Measurements from ENCODE around the gene PDILT.

Gene PDILT

DNA sequence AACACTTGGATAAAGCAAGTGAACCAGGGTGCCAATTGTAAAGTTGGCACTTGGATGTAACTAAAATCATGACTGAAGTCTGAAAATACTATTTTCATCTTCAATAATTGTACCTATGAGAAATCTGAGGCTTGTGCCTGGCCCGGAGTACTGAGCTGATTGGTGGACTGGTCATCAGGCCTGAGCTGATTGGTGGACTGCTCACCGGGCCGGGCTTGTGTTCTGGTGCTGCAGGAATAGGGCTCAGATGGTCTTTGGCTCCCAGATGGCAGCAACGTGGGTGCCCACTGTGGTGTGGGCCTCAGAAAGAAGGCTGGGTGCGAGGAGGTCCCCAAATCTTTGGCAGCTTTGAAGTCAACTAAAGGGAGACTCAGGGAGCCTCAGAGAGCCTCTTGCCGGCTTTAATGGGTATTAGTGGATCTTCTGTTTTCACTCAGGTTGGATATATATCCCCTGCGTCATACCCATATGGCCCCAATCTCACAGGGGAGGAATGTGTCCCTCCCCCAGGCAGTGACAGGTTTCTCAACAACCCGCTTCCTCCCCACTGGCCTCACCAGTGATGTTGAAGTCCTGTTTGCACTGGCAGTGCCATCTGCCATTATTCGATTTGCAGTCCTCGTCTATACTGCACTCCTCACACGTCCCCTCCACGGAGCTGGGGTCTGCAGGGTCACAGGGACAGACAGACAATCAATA lies 56.7 kb downstream of the PDILT start:
- Histone ChIP-seq H3K27me3 (ENCODE audit: control insufficient read depth, insufficient read depth, low read length, poor library complexity, severe bottlenecking) (no peaks in the 10 kb centered on the region), H3K27ac (ENCODE audit: insufficient read depth, low read depth, low read length, poor library complexity, severe bottlenecking) (no peak overlapping the region), H3K9me3 (ENCODE audit: control insufficient read depth, low read length) (no peaks in the 10 kb centered on the region), H3K36me3 (ENCODE audit: control insufficient read depth, insufficient read depth, low read length) (no peaks in the 10 kb centered on the region), H3K4me1 (ENCODE audit: control insufficient read depth, insufficient read depth, low read length) (no peaks in the 10 kb centered on the region), H3K4me3 (ENCODE audit: insufficient read depth, low read depth, low read length) (no peak overlapping the region)
- WGBS, 2 experiments: 89 to 90% methylated on average over 12 of the region's 12 CpGs

DNA sequence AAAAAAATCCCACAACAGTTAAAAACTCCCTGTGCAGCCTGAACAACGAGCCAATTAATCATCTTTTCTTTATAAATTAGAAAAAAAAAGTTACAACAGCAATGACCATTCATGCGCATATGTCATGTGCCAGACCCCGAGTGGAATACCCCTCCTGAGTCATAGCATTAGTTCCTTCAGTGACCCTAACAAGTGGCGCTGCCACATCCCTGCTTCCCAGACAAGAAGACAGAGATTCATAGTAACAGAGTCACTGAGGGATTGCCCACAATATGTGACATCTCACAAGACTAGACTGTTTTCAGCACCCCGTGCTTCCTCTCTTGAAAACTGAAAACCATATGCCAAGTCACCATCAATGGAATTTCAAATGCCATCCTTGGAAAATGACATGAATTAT lies 59.9 kb downstream of the PDILT start:
- Histone ChIP-seq H3K27ac (ENCODE audit: insufficient read depth, low read depth, low read length, poor library complexity, severe bottlenecking) (no peak overlapping the region), H3K36me3 (ENCODE audit: control insufficient read depth, insufficient read depth, low read length) (no peaks in the 10 kb centered on the region), H3K27me3 (ENCODE audit: control insufficient read depth, insufficient read depth, low read length, poor library complexity, severe bottlenecking) (no peaks in the 10 kb centered on the region), H3K4me3 (ENCODE audit: insufficient read depth, low read depth, low read length) (no peak overlapping the region), H3K9me3 (ENCODE audit: control insufficient read depth, low read length) (no peaks in the 10 kb centered on the region), H3K4me1 (ENCODE audit: control insufficient read depth, insufficient read depth, low read length) (no peaks in the 10 kb centered on the region)
- WGBS, 2 experiments: 95 to 96% methylated on average over 5 of the region's 5 CpGs

DNA sequence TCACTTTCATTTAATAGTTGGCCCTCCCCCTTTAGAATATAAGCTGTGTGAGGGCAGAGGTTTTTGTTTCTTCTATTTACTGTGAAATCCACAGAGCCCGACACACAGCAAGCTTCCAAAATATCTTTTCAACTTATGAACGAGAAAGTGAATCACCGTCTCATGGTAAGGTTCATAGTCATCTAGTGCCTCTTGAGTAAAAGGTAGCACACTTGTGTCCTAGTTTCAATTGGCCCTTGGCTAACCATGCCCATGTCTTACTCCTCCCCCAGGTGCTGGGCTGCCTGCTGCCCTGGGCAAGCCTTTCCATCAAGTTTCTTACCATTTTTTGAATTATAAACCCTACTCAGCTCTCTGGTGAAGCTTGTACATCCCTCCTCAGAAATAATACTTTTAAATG lies 64.8 kb downstream of the PDILT start:
- Histone ChIP-seq H3K27ac (ENCODE audit: insufficient read depth, low read depth, low read length, poor library complexity, severe bottlenecking) (no peak overlapping the region), H3K36me3 (ENCODE audit: control insufficient read depth, insufficient read depth, low read length) (no peaks in the 10 kb centered on the region), H3K27me3 (ENCODE audit: control insufficient read depth, insufficient read depth, low read length, poor library complexity, severe bottlenecking) (no peaks in the 10 kb centered on the region), H3K9me3 (ENCODE audit: control insufficient read depth, low read length) (no peaks in the 10 kb centered on the region), H3K4me1 (ENCODE audit: control insufficient read depth, insufficient read depth, low read length) (no peaks in the 10 kb centered on the region), H3K4me3 (ENCODE audit: insufficient read depth, low read depth, low read length) (no peak overlapping the region)
- 97 to 98% methylated on average over 3 of the region's 3 CpGs for WGBS, 2 experiments

DNA sequence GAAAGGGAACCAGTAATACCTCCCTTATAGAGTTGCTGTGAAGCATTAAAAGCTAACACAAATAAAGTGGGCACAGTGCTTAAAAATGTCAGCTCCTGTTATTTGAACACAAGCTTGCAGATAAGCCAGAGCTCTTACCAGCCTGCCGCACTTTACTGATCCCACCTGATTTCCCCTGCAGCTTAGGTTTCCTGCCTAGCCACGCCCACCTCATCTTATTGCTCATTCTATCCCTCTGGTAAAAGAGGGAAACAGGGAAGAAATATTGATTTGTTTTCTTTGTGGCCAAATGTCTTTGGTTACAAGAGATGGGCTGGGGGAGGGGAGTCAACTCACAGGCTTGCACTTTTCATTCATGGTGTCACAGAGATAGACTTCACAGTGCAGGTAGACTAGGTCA lies 67.6 kb downstream of the PDILT start:
- Histone ChIP-seq H3K4me1 (ENCODE audit: control insufficient read depth, insufficient read depth, low read length) (no peaks in the 10 kb centered on the region), H3K36me3 (ENCODE audit: control insufficient read depth, insufficient read depth, low read length) (no peaks in the 10 kb centered on the region), H3K27me3 (ENCODE audit: control insufficient read depth, insufficient read depth, low read length, poor library complexity, severe bottlenecking) (no peaks in the 10 kb centered on the region), H3K4me3 (ENCODE audit: insufficient read depth, low read depth, low read length) (no peak overlapping the region), H3K9me3 (ENCODE audit: control insufficient read depth, low read length) (no peaks in the 10 kb centered on the region), H3K27ac (ENCODE audit: insufficient read depth, low read depth, low read length, poor library complexity, severe bottlenecking) (no peak overlapping the region)
- 79 to 81% methylated on average over 1 to 2 of the region's 2 CpGs for WGBS, 2 experiments

DNA sequence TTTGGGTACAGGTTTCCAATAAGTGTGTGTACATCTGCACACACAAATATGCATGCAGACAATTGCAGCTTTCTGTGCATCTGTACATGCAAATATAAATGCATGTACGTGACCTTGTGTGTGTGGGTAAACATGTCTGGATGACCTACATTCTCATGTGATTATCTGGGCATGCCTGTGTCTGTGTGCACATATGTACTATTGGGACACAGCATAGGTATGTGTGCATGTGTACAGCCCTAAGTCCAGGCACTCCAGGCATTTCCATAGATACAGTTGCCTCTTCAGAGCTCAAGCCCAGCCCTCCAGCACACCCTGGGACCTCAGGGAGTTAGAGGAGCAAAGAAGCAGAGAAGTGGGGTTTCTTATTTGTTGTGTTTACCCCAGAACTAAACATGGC lies 70.1 kb downstream of the PDILT start:
- Histone ChIP-seq H3K4me3 (ENCODE audit: insufficient read depth, low read depth, low read length) (no peak overlapping the region), H3K4me1 (ENCODE audit: control insufficient read depth, insufficient read depth, low read length) (no peaks in the 10 kb centered on the region), H3K36me3 (ENCODE audit: control insufficient read depth, insufficient read depth, low read length) (no peaks in the 10 kb centered on the region), H3K9me3 (ENCODE audit: control insufficient read depth, low read length) (no peaks in the 10 kb centered on the region), H3K27me3 (ENCODE audit: control insufficient read depth, insufficient read depth, low read length, poor library complexity, severe bottlenecking) (no peaks in the 10 kb centered on the region), H3K27ac (ENCODE audit: insufficient read depth, low read depth, low read length, poor library complexity, severe bottlenecking) (no peak overlapping the region)
- WGBS, 2 experiments: 95 to 100% methylated on average over 1 of the region's 1 CpG

DNA sequence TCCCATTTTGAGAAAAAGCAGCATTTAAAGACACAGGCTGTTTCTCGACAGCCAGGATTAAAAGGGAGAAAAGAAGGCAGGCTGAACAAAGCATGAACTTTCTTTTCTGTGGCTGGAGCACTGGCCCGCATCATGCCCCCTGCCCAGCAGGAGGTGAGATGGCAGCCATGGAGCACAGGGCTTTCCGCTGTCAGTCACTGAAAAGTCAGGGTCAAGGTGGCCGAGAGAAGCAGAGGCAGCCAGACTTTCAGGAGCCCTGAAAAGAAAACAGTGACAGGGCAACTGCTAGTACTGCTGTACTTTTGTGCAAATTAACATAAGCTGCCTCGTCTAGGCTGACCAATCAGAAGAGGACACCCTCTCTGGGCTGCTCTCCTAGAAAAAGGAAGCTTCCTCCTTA lies 71.4 kb downstream of the PDILT start:
- no peaks in the 10 kb centered on the region for H3K36me3 ChIP-seq (ENCODE audit: control insufficient read depth, insufficient read depth, low read length)
- WGBS, 2 experiments: 75 to 76% methylated on average over 5 of the region's 5 CpGs
- H3K4me1 ChIP-seq (ENCODE audit: control insufficient read depth, insufficient read depth, low read length): no peaks in the 10 kb centered on the region
- H3K9me3 ChIP-seq (ENCODE audit: control insufficient read depth, low read length): no peaks in the 10 kb centered on the region
- no peaks in the 10 kb centered on the region for H3K27me3 ChIP-seq (ENCODE audit: control insufficient read depth, insufficient read depth, low read length, poor library complexity, severe bottlenecking)
- no peak overlapping the region for H3K4me3 ChIP-seq (ENCODE audit: insufficient read depth, low read depth, low read length)
- no peak overlapping the region for H3K27ac ChIP-seq (ENCODE audit: insufficient read depth, low read depth, low read length, poor library complexity, severe bottlenecking)

DNA sequence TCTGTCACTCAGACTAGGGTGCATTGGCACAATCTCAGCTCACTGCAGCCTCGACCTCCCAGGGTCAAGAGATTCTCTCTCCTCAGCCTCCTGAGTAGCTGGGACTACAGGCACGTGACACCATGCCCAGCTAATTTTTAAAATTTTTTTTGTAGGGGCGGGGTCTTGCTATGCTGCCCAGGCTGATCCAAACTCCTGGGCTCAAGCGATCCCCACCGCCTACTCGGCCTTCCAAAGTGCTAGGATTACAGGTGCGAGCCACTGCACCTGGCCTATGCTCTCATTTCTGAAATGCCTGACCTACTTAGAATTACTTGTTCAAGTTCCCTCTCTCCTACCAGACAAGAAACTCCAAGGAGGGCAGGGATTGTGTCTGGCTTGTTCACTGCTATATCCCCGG lies 72.1 kb downstream of the PDILT start:
- H3K9me3 ChIP-seq (ENCODE audit: control insufficient read depth, low read length): no peaks in the 10 kb centered on the region
- H3K4me1 ChIP-seq (ENCODE audit: control insufficient read depth, insufficient read depth, low read length): no peaks in the 10 kb centered on the region
- H3K4me3 ChIP-seq (ENCODE audit: insufficient read depth, low read depth, low read length): no peak overlapping the region
- H3K27ac ChIP-seq (ENCODE audit: insufficient read depth, low read depth, low read length, poor library complexity, severe bottlenecking): no peak overlapping the region
- no peaks in the 10 kb centered on the region for H3K36me3 ChIP-seq (ENCODE audit: control insufficient read depth, insufficient read depth, low read length)
- H3K27me3 ChIP-seq (ENCODE audit: control insufficient read depth, insufficient read depth, low read length, poor library complexity, severe bottlenecking): no peaks in the 10 kb centered on the region
- 93 to 95% methylated on average over 8 of the region's 8 CpGs for WGBS, 2 experiments

DNA sequence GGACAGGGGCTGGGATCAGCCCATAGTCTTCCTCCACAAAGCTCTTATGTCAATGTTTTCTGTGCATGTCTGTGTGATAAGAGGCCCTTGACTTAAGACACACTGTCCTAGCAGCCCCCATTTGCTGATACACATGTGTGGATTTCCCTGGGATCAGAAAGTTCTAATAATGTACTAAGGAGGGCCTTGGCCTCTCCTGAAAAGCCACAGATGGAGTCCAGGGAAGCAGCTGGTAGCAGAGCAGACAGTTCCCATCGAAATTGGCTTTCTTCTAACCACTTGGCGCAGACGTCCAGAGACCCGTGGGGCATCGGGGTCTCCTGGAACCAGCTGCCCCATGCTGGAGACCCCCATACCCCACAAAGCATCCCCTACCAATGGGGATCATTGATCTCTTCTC lies 72.9 kb downstream of the PDILT start:
- H3K4me1 ChIP-seq (ENCODE audit: control insufficient read depth, insufficient read depth, low read length): no peaks in the 10 kb centered on the region
- H3K4me3 ChIP-seq (ENCODE audit: insufficient read depth, low read depth, low read length): no peak overlapping the region
- no peak overlapping the region for H3K27ac ChIP-seq (ENCODE audit: insufficient read depth, low read depth, low read length, poor library complexity, severe bottlenecking)
- WGBS, 2 experiments: 91 to 95% methylated on average over 5 of the region's 5 CpGs
- no peaks in the 10 kb centered on the region for H3K27me3 ChIP-seq (ENCODE audit: control insufficient read depth, insufficient read depth, low read length, poor library complexity, severe bottlenecking)
- H3K9me3 ChIP-seq (ENCODE audit: control insufficient read depth, low read length): no peaks in the 10 kb centered on the region
- no peaks in the 10 kb centered on the region for H3K36me3 ChIP-seq (ENCODE audit: control insufficient read depth, insufficient read depth, low read length)

DNA sequence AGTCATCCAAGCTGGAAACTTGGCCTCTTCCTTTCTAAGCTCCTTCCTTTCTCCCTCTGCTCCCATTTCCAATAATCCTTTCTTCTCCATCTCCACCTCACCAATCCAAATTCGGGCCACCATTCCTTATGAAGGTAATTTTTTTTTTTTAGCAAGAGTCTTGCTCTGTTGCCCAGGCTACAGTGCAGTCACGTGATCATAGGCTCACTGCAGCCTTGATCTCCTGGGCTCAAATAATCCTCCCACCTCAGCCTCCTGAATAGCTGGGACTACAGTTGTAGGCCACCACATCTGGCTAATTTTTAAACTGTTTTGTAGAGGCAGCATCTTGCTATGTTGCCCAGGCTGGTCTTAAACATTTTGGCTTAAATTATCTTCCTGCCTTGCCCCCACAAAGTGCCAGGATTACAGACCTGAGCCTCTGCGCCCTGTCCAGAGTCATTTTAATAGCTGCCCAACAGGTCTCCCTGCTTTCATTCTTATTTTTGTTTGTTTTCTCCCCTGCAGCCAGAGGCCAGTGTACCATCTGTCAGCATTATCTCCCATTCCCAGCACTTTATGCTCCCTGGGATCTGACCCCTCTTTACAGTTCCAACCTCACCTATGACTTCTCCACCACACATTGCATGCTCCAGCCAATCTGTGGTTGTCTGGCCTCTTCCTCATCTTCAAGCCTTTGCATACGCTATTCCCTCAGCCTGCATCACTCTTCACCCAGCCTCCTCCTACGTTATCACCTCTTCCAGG lies 75.0 kb downstream of the PDILT start:
- H3K27me3 ChIP-seq (ENCODE audit: control insufficient read depth, insufficient read depth, low read length, poor library complexity, severe bottlenecking): no peaks in the 10 kb centered on the region
- no peaks in the 10 kb centered on the region for H3K9me3 ChIP-seq (ENCODE audit: control insufficient read depth, low read length)
- no peaks in the 10 kb centered on the region for H3K4me1 ChIP-seq (ENCODE audit: control insufficient read depth, insufficient read depth, low read length)
- no peak overlapping the region for H3K27ac ChIP-seq (ENCODE audit: insufficient read depth, low read depth, low read length, poor library complexity, severe bottlenecking)
- WGBS, 2 experiments: 88 to 91% methylated on average over 5 of the region's 5 CpGs
- H3K4me3 ChIP-seq (ENCODE audit: insufficient read depth, low read depth, low read length): no peak overlapping the region
- H3K36me3 ChIP-seq (ENCODE audit: control insufficient read depth, insufficient read depth, low read length): no peaks in the 10 kb centered on the region

DNA sequence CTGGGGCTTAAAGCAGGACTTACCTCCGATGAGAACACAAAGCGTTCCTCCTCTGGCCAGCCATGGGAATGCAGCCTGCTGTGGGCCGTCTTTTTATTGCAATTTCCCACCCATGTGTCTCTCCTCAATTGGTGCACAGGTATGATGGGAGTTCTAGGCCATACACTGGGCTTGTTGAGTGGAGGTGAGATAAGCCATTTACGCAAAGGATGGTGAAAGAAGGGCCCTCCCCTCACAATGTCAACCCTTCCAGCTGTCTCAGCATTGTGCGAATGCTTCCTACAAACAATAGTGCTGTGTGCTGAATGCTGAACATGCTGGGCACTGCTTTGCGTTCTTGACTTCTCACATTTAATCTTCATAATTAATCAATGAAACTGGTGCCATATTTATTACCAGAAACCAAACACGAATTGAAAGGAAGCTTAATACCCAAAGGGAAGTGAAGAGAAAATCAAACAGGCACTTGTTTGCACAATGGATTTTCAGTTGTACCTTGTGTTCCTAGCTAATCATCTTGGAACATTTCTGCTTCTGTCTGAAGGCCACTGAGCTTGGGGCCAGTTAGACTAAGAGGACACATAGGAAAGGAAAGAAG lies 77.0 kb downstream of the PDILT start, which contains the start of gene GP2:
Gene GP2 (minus strand): TSS at position 70 of the 598 bp plus-strand sequence. CDS start 1,082 bp downstream, outside the sequence.
- Histone ChIP-seq H3K4me3 (ENCODE audit: insufficient read depth, low read depth, low read length) (no peak within 1 kb of the TSS), H3K27ac (ENCODE audit: insufficient read depth, low read depth, low read length, poor library complexity, severe bottlenecking) (no peak within 1 kb of the TSS), H3K27me3 (ENCODE audit: control insufficient read depth, insufficient read depth, low read length, poor library complexity, severe bottlenecking) (no peaks in the 10 kb centered on the region), H3K9me3 (ENCODE audit: control insufficient read depth, low read length) (no peaks in the 10 kb centered on the region), H3K36me3 (ENCODE audit: control insufficient read depth, insufficient read depth, low read length) (no peaks in the 10 kb centered on the region), H3K4me1 (ENCODE audit: control insufficient read depth, insufficient read depth, low read length) (no peaks in the 10 kb centered on the region)
- WGBS, 2 experiments: 88% methylated on average over 7 of the region's 7 CpGs

All from ectodermal cell (in vitro differentiated cells).